ENCODE measurements around the gene FUNDC2.
A peak's percentile ranks its signal among the peaks of the same experiment; 100 is the strongest.

The FUNDC2 gene, protein sequence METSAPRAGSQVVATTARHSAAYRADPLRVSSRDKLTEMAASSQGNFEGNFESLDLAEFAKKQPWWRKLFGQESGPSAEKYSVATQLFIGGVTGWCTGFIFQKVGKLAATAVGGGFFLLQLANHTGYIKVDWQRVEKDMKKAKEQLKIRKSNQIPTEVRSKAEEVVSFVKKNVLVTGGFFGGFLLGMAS

DNA sequence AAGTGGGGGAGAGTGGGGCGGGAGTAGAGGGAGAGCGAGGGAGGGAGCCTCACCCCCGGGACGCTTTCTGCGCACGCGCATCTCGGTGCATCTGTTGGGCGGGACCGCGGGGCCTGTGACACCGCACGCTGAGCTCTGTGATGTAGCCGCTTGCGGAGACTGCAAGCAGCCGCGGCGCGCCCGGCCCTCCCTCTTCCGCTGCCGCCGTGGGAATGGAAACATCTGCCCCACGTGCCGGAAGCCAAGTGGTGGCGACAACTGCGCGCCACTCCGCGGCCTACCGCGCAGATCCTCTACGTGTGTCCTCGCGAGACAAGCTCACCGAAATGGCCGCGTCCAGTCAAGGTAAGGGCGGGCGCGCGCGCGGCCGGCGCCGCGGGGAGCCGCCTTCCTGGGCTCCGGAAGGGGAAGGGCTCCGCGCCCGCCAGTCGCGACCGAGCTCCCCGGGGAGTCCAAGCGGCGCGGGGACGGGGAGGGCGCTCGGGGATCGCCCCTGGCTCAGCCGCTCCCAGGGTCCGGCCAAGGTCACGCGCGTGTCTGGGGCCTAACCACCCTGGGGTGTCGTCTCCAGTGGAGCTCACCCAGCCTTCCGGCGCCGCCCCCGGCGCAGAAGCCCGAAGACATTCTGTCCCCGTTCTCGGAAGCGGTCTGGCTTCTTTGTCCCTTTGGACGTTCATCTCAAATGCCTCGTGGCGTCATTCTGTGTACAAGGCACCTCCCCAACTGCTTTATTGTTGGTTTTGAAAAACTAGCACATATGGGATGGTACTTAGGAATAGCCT, at the start of gene FUNDC2:
TSS of gene FUNDC2 (plus strand) at position 118 of the 782 bp plus-strand sequence. CDS start at position 213, 95 bp downstream.
- peak within 1 kb of the TSS; percentile 92 for H3K9ac ChIP-seq (ENCODE audit: low read length)
- peak within 1 kb of the TSS; percentile 89 for H3K4me3 ChIP-seq (ENCODE audit: low read length)
- no peaks in the 10 kb centered on the region for H3K36me3 ChIP-seq (ENCODE audit: control insufficient read depth, insufficient read depth, low read length)
- no peaks in the 10 kb centered on the region for H3K27me3 ChIP-seq (ENCODE audit: control insufficient read depth, insufficient read depth, low read length)
- peaks cover 6% of the 10 kb centered on the region for H3K4me1 ChIP-seq (ENCODE audit: control insufficient read depth, insufficient read depth, low read length)
- H3K9me3 ChIP-seq (ENCODE audit: control insufficient read depth, low read length): no peaks in the 10 kb centered on the region

DNA sequence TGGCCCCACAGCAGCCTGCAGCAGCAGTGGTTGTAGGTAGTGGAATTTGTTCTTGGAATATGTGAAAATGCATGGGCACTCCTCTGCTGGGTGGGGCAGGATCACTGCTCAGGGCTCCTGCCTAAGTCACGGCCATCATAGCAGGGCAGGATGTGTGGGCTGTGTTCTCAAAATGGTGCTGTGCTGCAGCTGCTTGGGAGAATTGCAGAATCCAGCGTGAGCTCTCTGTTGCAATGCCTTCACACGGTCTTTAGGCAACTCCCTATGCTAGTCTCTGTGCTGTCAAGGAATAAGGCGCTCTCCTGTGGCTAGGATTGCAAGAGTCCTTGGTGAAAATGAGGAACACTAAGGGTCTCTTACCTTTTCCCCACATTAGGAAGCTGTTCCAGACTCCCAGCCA, 47.0 kb upstream of the FUNDC2 start:
- Histone ChIP-seq H3K9me3 (ENCODE audit: control insufficient read depth, low read length) (no peaks in the 10 kb centered on the region), H3K4me1 (ENCODE audit: control insufficient read depth, insufficient read depth, low read length) (no peaks in the 10 kb centered on the region), H3K36me3 (ENCODE audit: control insufficient read depth, insufficient read depth, low read length) (no peaks in the 10 kb centered on the region), H3K4me3 (ENCODE audit: low read length) (no peak overlapping the region), H3K27me3 (ENCODE audit: control insufficient read depth, insufficient read depth, low read length) (no peaks in the 10 kb centered on the region), H3K9ac (ENCODE audit: low read length) (no peak overlapping the region)

DNA sequence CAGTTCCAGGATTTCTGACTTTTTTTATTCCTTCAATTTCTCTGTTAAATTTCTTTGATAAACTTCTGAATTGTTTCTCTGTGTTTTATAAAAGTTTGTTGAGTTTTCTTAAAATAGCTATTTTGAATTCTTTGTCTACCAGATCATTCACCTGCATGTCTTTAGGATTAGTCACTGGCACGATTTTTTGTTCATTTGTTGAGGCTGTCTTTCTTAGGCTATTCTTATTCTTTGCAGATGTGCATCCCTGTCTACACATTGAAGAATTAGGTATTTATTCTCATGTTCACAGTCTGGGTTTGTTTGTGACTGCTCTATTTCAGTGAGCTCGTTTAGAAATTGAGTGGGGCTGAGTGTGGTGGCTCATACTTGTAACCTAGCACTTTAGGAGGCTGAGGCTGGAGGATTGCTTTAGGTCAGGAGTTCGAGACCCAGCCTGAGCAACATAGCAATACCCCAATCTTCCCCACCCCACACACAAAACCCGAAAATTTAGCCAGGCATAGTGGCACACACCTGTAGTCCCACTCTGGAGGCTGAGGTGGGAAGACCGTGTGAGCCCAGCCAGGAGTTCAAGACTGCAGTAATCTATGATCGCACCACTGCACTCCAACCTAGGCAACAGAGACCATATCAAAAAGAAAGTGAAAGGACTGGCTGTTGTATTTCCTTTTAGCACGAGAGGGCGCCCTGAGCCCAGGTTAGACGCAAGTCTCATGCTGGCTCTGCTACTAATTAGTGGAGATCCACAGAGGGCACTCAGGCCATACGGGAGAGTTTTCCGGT, 46.1 kb upstream of the FUNDC2 start:
- H3K9me3 ChIP-seq (ENCODE audit: control insufficient read depth, low read length): no peaks in the 10 kb centered on the region
- H3K9ac ChIP-seq (ENCODE audit: low read length): peak overlapping the region; percentile 75
- no peaks in the 10 kb centered on the region for H3K27me3 ChIP-seq (ENCODE audit: control insufficient read depth, insufficient read depth, low read length)
- no peaks in the 10 kb centered on the region for H3K36me3 ChIP-seq (ENCODE audit: control insufficient read depth, insufficient read depth, low read length)
- H3K4me1 ChIP-seq (ENCODE audit: control insufficient read depth, insufficient read depth, low read length): no peaks in the 10 kb centered on the region
- peak overlapping the region; percentile 60 for H3K4me3 ChIP-seq (ENCODE audit: low read length)

DNA sequence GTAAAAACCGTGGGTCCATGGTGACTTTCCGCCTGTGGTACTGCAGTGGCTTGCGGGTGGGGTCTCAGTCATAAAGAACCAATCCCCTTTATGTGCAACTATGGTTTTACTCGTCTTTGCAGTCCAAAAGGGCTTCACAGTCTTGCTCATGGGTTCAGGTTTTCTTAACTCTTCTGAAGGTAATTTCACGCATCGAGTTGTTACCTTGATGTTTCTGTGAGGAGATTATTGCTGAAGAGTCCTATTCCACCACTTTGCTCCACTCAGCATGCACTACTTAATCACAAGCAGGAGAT, 45.6 kb upstream of the FUNDC2 start:
- no peak overlapping the region for H3K9ac ChIP-seq (ENCODE audit: low read length)

DNA sequence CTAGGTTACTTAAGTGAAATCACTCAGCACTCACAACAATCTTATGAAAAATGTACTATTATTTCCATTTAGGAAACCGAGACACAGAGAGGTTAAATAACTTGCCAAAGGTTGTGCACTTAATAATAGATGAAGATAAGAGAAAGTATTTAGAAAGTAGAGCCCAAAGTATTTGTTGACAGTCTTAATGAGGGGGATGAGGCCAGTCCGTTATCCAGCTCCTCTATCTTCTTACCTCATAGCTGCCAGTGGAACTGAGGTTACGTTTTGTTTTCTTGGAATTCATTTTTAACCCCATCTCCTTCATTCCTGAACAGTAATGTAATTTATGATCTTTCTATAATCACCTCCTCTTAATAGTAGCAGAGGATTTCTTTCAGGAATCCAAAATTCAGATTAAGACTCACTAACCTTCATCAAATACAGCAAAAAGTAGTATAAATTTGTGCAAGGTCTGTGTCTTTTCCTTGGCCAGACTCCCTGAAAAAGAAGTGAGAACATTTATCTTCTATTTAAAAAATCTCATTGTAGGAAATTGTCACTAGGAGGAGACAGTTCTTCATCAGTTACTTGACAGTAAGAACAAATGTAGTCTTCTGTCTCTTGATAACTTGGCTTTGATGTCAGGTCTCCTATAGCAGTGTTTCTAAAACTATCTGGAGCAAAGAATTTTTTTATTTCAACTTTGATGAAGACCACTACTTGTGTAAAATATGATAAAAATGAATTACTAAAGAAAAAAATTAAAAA, 39.6 kb upstream of the FUNDC2 start:
- Histone ChIP-seq H3K36me3 (ENCODE audit: control insufficient read depth, insufficient read depth, low read length) (no peaks in the 10 kb centered on the region), H3K4me3 (ENCODE audit: low read length) (no peak overlapping the region), H3K9ac (ENCODE audit: low read length) (no peak overlapping the region), H3K4me1 (ENCODE audit: control insufficient read depth, insufficient read depth, low read length) (no peaks in the 10 kb centered on the region), H3K27me3 (ENCODE audit: control insufficient read depth, insufficient read depth, low read length) (no peaks in the 10 kb centered on the region), H3K9me3 (ENCODE audit: control insufficient read depth, low read length) (no peaks in the 10 kb centered on the region)

More for the DNA sequence above, 45.6 kb upstream of the FUNDC2 start:
- Histone ChIP-seq H3K9me3 (ENCODE audit: control insufficient read depth, low read length) (no peaks in the 10 kb centered on the region), H3K4me1 (ENCODE audit: control insufficient read depth, insufficient read depth, low read length) (no peaks in the 10 kb centered on the region), H3K4me3 (ENCODE audit: low read length) (peak overlapping the region; percentile 60), H3K27me3 (ENCODE audit: control insufficient read depth, insufficient read depth, low read length) (no peaks in the 10 kb centered on the region), H3K36me3 (ENCODE audit: control insufficient read depth, insufficient read depth, low read length) (no peaks in the 10 kb centered on the region)

DNA sequence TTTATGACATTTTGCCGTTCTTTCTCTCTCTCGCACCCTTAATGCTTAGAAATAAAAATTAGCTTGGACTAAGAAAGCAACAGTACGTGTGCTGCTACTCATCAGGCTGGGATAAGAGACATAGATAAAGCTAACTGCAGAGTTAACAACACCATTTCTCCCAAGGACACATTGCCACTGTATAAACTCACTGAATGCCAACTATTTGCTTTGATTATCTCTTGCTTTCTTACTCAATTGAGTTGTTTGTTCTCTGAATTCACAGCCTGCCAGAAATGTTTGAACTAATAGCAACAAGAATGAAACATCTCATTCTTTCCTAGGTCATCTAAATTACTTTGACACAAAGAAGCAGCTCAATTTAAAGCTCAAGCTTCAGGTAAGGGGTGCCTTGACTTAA, 38.7 kb upstream of the FUNDC2 start:
- Histone ChIP-seq H3K9ac (ENCODE audit: low read length) (no peak overlapping the region), H3K4me1 (ENCODE audit: control insufficient read depth, insufficient read depth, low read length) (no peaks in the 10 kb centered on the region), H3K4me3 (ENCODE audit: low read length) (no peak overlapping the region), H3K9me3 (ENCODE audit: control insufficient read depth, low read length) (no peaks in the 10 kb centered on the region), H3K36me3 (ENCODE audit: control insufficient read depth, insufficient read depth, low read length) (no peaks in the 10 kb centered on the region), H3K27me3 (ENCODE audit: control insufficient read depth, insufficient read depth, low read length) (no peaks in the 10 kb centered on the region)

DNA sequence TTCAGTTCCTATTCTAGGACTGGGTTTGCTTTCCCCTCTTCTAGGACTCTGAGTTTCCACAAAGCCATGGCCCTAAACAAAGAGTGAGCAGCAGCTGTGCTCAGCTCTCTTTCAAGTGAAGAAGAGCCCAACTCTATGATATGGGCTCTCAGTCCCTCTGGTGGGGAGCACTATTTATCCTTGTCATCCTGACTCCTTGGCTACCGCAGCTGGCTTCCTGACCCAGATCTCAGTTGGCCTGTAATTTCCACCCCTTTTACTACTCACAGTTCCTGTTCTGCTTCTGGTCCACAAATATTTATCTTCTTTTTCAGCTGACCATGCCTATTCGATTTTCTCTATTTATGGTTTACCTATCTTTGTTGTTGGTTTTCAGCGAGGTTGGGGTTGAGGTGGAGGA, 37.9 kb upstream of the FUNDC2 start:
- no peak overlapping the region for H3K4me3 ChIP-seq (ENCODE audit: low read length)
- no peaks in the 10 kb centered on the region for H3K9me3 ChIP-seq (ENCODE audit: control insufficient read depth, low read length)
- no peaks in the 10 kb centered on the region for H3K27me3 ChIP-seq (ENCODE audit: control insufficient read depth, insufficient read depth, low read length)
- H3K9ac ChIP-seq (ENCODE audit: low read length): no peak overlapping the region
- no peaks in the 10 kb centered on the region for H3K4me1 ChIP-seq (ENCODE audit: control insufficient read depth, insufficient read depth, low read length)
- no peaks in the 10 kb centered on the region for H3K36me3 ChIP-seq (ENCODE audit: control insufficient read depth, insufficient read depth, low read length)

DNA sequence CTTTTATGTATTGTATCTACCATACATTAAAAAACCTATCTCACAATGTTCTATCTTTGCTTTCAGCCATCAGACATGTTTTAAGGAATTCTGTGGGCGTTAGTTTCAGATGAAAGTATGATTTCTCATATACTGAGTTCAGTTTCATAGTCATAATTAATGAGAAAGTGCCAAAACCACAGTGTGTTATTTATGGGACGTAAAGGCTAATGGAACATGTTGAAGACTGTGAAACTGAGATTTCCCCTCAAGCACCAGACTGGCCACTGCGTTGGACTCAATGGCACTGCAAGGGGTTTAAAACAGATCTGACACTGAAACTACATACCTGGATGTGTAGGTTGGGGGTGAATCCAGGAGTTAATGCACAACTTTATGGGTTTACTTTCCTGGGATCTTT, 36.1 kb upstream of the FUNDC2 start:
- no peaks in the 10 kb centered on the region for H3K4me1 ChIP-seq (ENCODE audit: control insufficient read depth, insufficient read depth, low read length)
- H3K27me3 ChIP-seq (ENCODE audit: control insufficient read depth, insufficient read depth, low read length): no peaks in the 10 kb centered on the region
- no peaks in the 10 kb centered on the region for H3K36me3 ChIP-seq (ENCODE audit: control insufficient read depth, insufficient read depth, low read length)
- no peaks in the 10 kb centered on the region for H3K9me3 ChIP-seq (ENCODE audit: control insufficient read depth, low read length)
- no peak overlapping the region for H3K4me3 ChIP-seq (ENCODE audit: low read length)
- no peak overlapping the region for H3K9ac ChIP-seq (ENCODE audit: low read length)

DNA sequence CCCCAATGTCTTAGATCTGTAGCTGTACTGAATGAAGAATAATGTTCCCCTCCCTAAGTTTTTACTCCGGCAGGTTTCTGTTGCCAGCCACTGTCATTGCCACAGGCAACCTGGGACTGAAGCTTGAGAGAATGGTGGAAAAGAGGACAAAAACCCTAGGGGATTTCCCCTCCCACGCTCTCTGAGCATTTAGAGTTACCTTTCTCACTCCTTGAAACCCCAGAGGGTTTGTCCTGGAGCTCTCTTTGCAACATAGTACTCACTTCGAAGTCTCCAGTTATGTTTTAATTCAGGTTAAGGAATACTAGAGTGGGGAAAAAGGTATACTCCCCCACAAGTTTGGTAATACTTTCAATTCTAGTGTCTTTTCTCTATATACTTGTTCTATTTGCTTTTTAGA, 35.6 kb upstream of the FUNDC2 start:
- Histone ChIP-seq H3K4me1 (ENCODE audit: control insufficient read depth, insufficient read depth, low read length) (no peaks in the 10 kb centered on the region), H3K4me3 (ENCODE audit: low read length) (no peak overlapping the region), H3K36me3 (ENCODE audit: control insufficient read depth, insufficient read depth, low read length) (no peaks in the 10 kb centered on the region), H3K9me3 (ENCODE audit: control insufficient read depth, low read length) (no peaks in the 10 kb centered on the region), H3K27me3 (ENCODE audit: control insufficient read depth, insufficient read depth, low read length) (no peaks in the 10 kb centered on the region), H3K9ac (ENCODE audit: low read length) (no peak overlapping the region)

DNA sequence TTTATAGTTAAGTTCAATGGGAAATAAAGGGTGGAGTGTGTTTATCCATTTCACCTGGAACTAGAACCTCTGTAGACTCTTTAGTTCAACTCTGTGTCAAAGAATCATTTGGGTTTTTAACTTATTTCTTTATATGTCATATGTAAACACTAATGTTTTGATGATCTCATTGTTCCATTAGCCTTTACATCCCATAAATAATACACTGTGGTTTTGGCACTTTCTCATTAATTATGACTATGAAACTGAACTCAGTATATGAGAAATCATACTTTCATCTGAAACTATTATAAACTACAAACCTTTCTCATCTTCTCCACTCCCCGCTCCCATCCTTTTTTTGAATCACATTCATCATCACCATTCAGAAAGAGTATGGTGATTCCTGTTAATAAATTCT, 35.2 kb upstream of the FUNDC2 start:
- H3K9me3 ChIP-seq (ENCODE audit: control insufficient read depth, low read length): no peaks in the 10 kb centered on the region
- no peaks in the 10 kb centered on the region for H3K4me1 ChIP-seq (ENCODE audit: control insufficient read depth, insufficient read depth, low read length)
- no peak overlapping the region for H3K4me3 ChIP-seq (ENCODE audit: low read length)
- no peaks in the 10 kb centered on the region for H3K27me3 ChIP-seq (ENCODE audit: control insufficient read depth, insufficient read depth, low read length)
- no peak overlapping the region for H3K9ac ChIP-seq (ENCODE audit: low read length)
- H3K36me3 ChIP-seq (ENCODE audit: control insufficient read depth, insufficient read depth, low read length): no peaks in the 10 kb centered on the region

DNA sequence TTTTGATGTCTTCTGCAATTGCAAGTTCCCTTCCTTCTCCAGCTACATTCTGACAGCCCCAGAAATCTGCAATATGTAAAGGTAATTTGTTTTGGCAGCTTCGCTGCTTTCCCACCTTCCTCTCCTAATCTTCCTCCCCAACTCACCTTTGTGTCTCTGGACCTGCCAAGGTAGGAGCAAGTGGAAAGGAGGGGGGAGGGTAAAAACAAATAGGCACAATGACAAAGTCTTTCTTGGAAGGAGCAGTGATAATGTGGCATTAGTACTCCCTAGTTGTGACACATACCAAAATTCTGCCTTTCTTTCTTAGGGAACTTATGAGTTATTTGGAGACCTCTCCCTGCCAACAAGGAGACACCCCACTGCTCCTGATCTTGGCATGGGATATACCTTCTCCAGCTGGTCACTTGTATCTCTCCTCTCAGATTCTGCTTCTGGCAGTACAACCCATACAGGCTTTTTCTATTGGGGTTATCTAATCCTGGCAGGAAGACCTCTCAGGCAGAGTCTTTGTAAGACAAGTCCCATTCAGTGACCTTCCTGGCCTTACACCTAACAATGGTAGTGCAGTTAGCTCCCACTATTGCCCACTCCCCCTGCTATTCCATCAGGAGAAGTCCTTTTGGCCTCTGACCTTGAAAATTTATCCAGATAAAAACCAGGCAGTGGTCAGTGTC, 28.3 kb upstream of the FUNDC2 start:
- H3K9me3 ChIP-seq (ENCODE audit: control insufficient read depth, low read length): no peaks in the 10 kb centered on the region
- H3K27me3 ChIP-seq (ENCODE audit: control insufficient read depth, insufficient read depth, low read length): no peaks in the 10 kb centered on the region
- no peak overlapping the region for H3K9ac ChIP-seq (ENCODE audit: low read length)
- no peaks in the 10 kb centered on the region for H3K4me1 ChIP-seq (ENCODE audit: control insufficient read depth, insufficient read depth, low read length)
- no peak overlapping the region for H3K4me3 ChIP-seq (ENCODE audit: low read length)
- no peaks in the 10 kb centered on the region for H3K36me3 ChIP-seq (ENCODE audit: control insufficient read depth, insufficient read depth, low read length)

Measured in mucosa of stomach (tissue), 1 donor.